GM19324 (cell line): ENCODE results near the gene PHETA1.

Experiments
- ATAC-seq: cut with Tn5 transposase; IDR thresholded peaks from one replicate; pipeline ENCODE4 v1.9.1; 2021; ENCODE audit warnings: mild to moderate bottlenecking, moderate library complexity; ENCODE audit not compliant: unreplicated experiment, low FRiP score

Gene PHETA1

GRCh38 chr12:111330800-111331752, 37.8 kb downstream of the PHETA1 start:
- ATAC-seq = no peak

GRCh38 chr12:111328138-111328537, 40.8 kb downstream of the PHETA1 start:
- no peak for ATAC-seq

- no peak for ATAC-seq
Observed at GRCh38 chr12:111327474-111327873, 41.4 kb downstream of the PHETA1 start.

GRCh38 chr12:111322336-111323250, 46.3 kb downstream of the PHETA1 start:
- ATAC-seq = no peak

- no peak for ATAC-seq
Observed at GRCh38 chr12:111321317-111321716, 47.6 kb downstream of the PHETA1 start.

GRCh38 chr12:111320258-111321050, 48.4 kb downstream of the PHETA1 start:
- ATAC-seq = no peak

- ATAC-seq = no peak
Observed at GRCh38 chr12:111319600-111320257, 49.2 kb downstream of the PHETA1 start.

- ATAC-seq = no peak
Observed at GRCh38 chr12:111318450-111318849, 50.4 kb downstream of the PHETA1 start.

- ATAC-seq = no peak
Observed at GRCh38 chr12:111316671-111317070, 52.2 kb downstream of the PHETA1 start.

- no peak for ATAC-seq
Observed at GRCh38 chr12:111314953-111315539, 53.8 kb downstream of the PHETA1 start.

GRCh38 chr12:111313833-111314259, 55.0 kb downstream of the PHETA1 start:
- ATAC-seq = no peak

- ATAC-seq = no peak
Observed at GRCh38 chr12:111312708-111313107, 56.2 kb downstream of the PHETA1 start.

GRCh38 chr12:111312016-111312415, 56.9 kb downstream of the PHETA1 start:
- ATAC-seq = no peak

GRCh38 chr12:111311011-111311410, 57.9 kb downstream of the PHETA1 start:
- no peak for ATAC-seq
